Fibroblast of lung (primary cell): ENCODE measurements around the gene HRH3.

Experiments
- CTCF ChIP-seq, 2 donors: IDR thresholded peaks in 1 of 2; conservative IDR thresholded peaks in 1 of 2; 1 replicate in 1 of 2; 2 replicates in 1 of 2; pipeline ENCODE4 v1.5.1; 2011 to 2012; ENCODE audit warnings: low read length in 2 of 2, control low read depth in 1 of 2, inconsistent platforms in 1 of 2, low read depth in 1 of 2, mild to moderate bottlenecking in 1 of 2
- EZH2 ChIP-seq: IDR thresholded peaks from 2 replicates; pipeline ENCODE4 v1.5.1; 2012; ENCODE audit warnings: low read length, control low read depth, mild to moderate bottlenecking; ENCODE audit errors: missing control alignments

DNA sequence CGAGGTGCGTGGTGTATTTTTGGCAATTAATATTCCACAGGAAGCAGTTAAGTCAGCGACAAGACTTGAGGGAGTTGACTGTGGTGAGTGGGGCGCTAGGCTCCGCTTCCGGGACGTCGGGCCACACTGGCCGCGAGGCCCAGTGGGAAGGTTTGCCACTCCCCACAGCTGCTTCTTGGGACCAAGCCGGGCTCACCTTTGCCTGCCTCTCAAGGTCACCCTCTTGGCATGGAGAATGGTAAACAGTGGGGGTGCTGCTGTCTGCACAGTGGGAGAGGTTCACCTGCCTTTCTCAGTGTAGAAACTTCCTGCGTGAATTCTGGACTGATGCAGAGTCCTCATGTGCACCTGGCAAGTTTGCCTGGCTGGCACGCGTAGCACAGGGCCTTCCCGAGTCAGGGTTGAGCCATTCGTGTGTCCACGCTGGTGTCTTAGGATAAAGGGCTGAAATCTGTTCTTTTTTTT is 24.6 kb upstream of the HRH3 start:
- TF ChIP-seq CTCF (conservative IDR thresholded peaks at IDR 0.05 in 1 of 2, IDR thresholded peaks at IDR 0.05 in 1 of 2; ENCODE audit: low read depth in 1 of 2, low read length in 2 of 2) (no peak), EZH2 (no peak)
